NCI-H460 (cell line): ENCODE results near the gene CDKL2. TPM values are rescaled to one million over a fixed set of nuclear protein-coding genes. Genes with fewer than 3 reads are reported as not detected.
A peak's percentile ranks its signal among the peaks of the same experiment; 100 is the strongest.
"Not testable (repeated sequence)": the region's sequence is repeated elsewhere in the genome, so short reads cannot be mapped to it uniquely, and the experiment has no call there.

Experiments used
- DNase-seq: peaks from one replicate; pipeline ENCODE4 v3.0.0-alpha.2; 2016; ENCODE audit warnings: low read depth; ENCODE audit errors: extremely low read depth
- polyA plus RNA-seq: library from polyadenylated mRNA; depleted of rRNA; stranded (reverse); fragments of >200 nt; gene quantifications from 2 replicates; pipeline ENCODE4 v1.2.3, GENCODE V29; 2014; cell fraction: nucleus; rRNA removed
- total RNA-seq: library from RNA; depleted of rRNA; stranded (reverse); fragments of >200 nt; shearing (Covaris generic); gene quantifications from 2 replicates; pipeline ENCODE4 v1.2.3, GENCODE V29; 2014; rRNA removed

CDKL2 gene
- total RNA-seq, result 1.1 and 2.2 TPM in 2 replicates
- polyA plus RNA-seq, result 0.04 and 0.36 TPM in 2 replicates

GRCh38 chr4:75630174-75630936 lies at the start of gene CDKL2:
Gene CDKL2 (minus strand): TSS chr4:75630528. CDS start chr4:75625988, 4,540 bp downstream.
- DNase-seq, result peak; percentile 60

- DNase-seq, result no peak
These were observed 48.6 kb upstream of the CDKL2 start for GRCh38 chr4:75678965-75679364.

GRCh38 chr4:75678473-75678872 lies 48.1 kb upstream of the CDKL2 start:
- no peak for DNase-seq

GRCh38 chr4:75675004-75675531 lies 44.7 kb upstream of the CDKL2 start:
- no peak for DNase-seq

GRCh38 chr4:75673959-75674328 lies 43.6 kb upstream of the CDKL2 start:
- DNase-seq, result no peak

GRCh38 chr4:75673027-75673958 lies 43.0 kb upstream of the CDKL2 start, which contains the start of gene G3BP2:
Gene G3BP2 (minus strand): TSS chr4:75673411. CDS start chr4:75662025, 11,386 bp downstream.
- DNase-seq, result peak; percentile 96

- DNase-seq, result peak; percentile 22
These were observed 42.2 kb upstream of the CDKL2 start for GRCh38 chr4:75672461-75673026.

- DNase-seq, result no peak
These were observed 41.6 kb upstream of the CDKL2 start for GRCh38 chr4:75671802-75672421.

GRCh38 chr4:75668596-75668995 lies 38.3 kb upstream of the CDKL2 start:
- no peak for DNase-seq

- not testable (repeated sequence) for DNase-seq
These were observed 37.3 kb upstream of the CDKL2 start for GRCh38 chr4:75667636-75668035.

- peak; percentile 14 for DNase-seq
These were observed 36.0 kb upstream of the CDKL2 start for GRCh38 chr4:75666299-75666698.

GRCh38 chr4:75664604-75665003 lies 34.3 kb upstream of the CDKL2 start:
- not testable (repeated sequence) for DNase-seq

GRCh38 chr4:75662626-75663025 lies 32.3 kb upstream of the CDKL2 start:
- DNase-seq, result no peak

- no peak for DNase-seq
These were observed 30.2 kb upstream of the CDKL2 start for GRCh38 chr4:75660491-75660890.

- no peak for DNase-seq
These were observed 29.2 kb upstream of the CDKL2 start for GRCh38 chr4:75659512-75660031.

- no peak for DNase-seq
These were observed 28.5 kb upstream of the CDKL2 start for GRCh38 chr4:75658876-75659275.

- DNase-seq, result no peak
These were observed 25.2 kb upstream of the CDKL2 start for GRCh38 chr4:75655562-75655961.

GRCh38 chr4:75654905-75655304 lies 24.6 kb upstream of the CDKL2 start:
- DNase-seq, result no peak

- DNase-seq, result no peak
These were observed 23.6 kb upstream of the CDKL2 start for GRCh38 chr4:75653845-75654503.

GRCh38 chr4:75644095-75644494 lies 13.8 kb upstream of the CDKL2 start:
- DNase-seq, result no peak
